Stimulated activated CD8-positive, alpha-beta memory T cell treated with anti-CD3 and anti-CD28 coated beads, Interleukin-15, amount 100 ng/mL, for 48 hours (primary cell): ENCODE results near the gene ATRNL1.

Experiments
- DNase-seq, 2 donors: peaks; one replicate each; pipeline ENCODE4 v3.0.0-alpha.2; 2020; ENCODE audit warnings: low read depth in 2 of 2

Gene ATRNL1

DNA sequence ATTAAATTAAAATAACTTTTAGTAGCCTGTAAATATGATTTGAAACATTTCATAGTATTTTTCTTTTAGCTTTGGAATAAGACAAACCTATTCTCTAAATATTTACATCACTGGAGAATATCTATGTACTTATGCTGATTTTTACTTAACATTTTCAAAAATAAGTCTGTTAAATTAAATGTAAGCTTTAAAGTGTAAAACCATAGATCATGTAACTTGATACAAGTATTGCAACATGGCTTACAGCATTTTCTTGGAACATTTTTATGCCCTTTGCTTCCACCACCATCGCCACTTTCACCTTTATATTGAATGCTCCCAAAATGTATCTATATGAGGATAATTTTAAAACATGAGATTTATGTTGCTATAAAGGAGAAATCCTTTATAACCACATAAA is 752.8 kb downstream of the ATRNL1 start:
- no peak for DNase-seq

DNA sequence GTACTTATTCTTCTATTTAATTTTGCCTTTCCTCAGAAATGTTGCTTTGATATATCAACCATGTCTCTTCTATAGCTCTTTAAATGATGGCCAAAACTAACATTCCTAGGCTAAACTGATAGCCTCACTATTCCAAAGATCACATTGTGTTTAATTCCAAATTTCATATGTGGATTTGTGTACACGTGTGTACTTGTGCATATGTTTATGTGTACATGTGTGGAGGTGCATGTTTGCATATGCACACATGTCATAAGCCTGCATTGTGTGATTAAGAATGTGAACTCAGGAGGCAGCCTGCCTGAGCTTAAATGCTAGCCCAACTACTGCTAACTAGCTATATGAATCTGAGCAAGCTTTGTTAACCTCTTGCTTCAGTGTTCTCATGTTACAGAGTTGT is 753.4 kb downstream of the ATRNL1 start:
- DNase-seq: no peak

DNA sequence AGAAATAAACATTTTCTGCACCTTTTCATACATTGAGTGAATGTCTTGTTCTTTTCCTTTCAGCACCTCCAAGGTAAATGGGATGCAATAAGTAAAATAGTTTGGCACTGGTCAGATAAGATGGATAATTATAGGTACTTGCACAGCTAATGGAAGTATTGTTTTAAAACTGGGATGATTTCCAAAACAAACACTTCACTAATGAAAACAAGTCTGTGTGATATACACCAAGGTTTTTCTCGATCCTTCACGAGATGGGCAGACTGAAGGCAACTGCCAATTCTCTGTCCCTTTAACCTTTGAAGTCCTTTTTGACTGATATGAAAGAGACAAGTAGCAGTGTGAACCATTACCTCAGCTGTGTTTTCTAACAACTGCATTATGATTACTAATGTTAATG is 756.0 kb downstream of the ATRNL1 start:
- no peak for DNase-seq

DNA sequence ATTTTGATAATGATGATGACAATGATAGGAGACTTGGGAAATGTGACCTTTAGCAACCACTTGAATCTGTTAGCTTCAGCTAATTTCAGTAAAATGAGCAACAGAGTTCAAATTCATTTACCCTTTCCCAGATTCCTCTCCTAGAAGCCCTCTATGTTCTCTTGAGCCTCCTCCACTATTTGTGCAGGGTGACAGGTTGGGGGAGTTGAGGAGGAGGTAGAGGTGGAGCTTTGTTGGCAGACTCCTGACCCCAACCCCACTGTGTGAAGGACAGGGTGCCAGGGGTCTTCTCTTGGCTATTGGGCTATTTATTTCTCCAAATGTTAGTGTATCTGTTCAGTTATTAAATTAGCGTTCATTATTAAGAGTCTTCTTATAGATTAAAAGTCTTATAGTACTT is 757.5 kb downstream of the ATRNL1 start:
- DNase-seq: no peak

DNA sequence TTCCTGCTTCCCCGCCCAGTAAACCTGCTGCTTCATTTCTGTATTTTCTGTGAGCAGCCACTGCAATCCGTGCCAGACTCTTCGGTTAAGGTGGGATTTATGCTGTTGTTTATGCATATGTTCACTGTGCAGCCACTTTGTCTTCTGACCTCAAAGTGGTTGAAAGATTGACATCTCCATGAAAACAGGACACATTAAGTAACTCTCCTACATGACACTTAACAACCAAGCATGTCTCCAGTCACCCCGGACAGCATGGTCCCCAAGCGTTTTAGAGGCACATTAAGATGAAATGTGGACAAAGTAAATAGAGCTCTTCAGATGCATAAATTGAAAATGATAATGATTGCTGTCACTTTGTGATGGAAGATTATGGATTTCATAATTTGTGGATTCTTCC is 758.5 kb downstream of the ATRNL1 start:
- DNase-seq: no peak

DNA sequence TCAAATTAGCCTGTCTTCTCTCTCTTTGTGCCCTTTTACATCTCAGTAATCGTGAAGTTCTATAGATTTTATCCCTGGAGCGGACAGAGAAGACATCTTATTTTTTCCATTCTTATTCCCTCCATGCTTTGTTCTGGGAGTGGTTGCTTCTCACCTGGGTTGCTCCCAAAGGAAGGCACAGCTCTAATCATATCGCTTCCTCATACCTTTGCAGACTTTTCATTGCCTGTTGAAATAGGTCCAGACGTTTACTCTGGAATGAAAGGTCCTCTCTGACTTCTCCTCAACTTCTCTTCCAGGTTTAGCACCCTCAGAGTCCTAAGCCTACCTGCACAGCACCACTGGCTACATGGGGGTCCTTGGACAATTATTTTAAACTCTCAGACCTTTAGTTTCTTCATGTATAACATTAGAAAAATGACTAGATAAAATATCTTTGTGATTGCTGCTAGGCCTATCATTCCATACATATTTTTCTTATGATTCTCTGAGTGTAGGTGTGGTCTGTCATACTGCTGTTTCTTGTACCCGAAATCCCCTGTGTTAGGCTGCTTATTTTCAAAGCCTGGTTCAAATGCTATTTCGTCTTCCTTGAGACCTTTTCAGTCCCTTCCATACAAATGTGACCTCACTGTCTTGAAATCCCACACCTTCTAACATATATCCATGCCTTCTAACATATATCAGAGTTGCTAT is 761.7 kb downstream of the ATRNL1 start:
- no peak for DNase-seq

DNA sequence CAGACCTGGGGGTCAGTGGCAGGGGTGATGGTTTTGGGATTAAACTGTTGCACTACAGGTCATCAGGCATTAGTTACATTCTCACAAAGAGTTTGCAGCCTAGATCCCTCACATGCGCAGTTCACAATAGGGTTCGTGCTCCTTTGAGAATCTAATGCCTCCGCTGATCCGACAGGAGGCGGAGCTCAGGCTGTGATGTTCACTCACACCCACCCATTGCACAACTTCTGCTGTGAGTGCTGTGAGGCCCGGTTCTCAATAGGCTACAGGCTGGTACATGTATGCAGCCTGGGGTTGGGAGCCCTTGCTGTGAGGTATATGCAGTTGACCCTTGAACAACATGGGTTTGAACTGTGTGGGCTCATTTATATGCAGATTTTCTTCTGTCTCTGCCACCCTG is 763.4 kb downstream of the ATRNL1 start:
- DNase-seq: no peak

DNA sequence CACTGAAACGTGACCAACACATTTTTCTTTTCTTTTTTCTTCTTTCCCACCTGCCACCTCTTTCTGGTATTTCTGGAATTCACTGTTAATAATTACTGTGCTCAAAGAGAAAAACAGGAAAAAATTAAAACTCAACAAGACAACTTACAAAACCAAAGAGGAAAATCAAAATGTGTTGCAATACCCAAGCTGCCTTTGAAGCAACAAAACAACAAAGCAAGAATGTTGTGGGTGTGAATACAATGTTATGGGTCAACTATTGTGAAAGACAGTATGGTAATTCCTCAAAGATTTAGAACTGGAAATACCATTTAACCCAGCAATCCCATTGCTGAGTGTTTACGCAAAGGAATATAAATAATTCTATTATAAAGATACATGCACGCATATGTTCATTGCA is 764.7 kb downstream of the ATRNL1 start:
- no peak for DNase-seq

DNA sequence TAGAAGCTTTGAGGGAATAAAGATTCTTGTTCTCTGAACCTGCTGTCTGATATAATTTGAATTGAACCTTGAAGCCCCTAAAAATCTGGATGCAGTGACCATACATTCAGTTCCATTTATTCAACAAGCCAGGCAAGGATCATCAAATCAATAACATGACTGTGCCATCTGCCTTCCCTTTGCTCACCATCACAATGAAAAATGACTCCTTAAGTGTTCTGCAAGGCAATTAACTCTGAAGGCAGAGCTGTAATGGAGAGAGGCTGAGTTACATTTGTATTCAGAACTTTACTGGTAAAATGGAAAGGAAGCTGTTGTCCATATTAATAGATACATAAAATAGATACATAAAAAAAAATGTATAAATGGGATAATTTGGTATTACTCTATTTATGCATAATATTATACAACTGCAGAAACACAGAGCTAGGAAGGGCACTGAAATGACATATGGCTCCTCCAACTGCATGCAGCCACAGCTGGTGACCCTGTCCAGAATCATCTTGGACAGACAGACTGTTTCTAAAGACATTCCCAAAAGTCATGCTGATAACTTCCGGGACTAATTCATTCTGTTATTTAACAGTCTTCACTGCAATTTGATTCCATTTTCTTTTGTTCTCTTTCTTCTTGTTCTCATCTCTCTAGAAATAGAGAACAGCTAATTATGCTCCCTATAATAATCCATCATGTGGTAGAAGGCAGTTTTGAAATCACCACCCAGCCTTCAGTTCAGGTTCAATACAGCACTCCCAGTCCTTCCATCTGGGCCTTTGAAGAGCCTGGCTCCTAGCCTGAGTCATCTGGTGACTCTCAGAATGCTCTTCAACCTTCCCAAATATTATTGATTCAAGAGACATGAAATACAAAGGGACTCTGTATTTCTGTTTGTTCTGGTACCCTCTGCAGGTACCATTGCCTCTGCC is 767.3 kb downstream of the ATRNL1 start:
- no peak for DNase-seq

DNA sequence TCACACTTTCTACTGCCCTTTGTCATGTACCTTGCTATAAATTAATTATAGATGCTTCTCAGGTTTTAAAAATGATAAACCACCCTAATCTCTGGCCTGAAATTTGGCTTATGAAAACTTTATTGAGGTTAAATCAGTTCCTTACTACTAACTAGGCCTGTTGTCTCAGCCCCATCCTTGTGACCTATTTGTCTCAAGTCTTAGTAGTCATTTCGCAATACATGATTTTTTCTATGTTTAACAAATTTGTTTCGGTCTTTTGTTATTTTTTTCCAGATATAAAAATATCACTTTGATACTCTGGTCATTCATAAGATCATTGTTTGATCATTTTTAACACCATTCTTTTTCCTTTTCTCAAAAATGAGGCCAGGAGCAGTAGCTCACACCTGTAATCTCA is 768.3 kb downstream of the ATRNL1 start:
- DNase-seq: no peak

DNA sequence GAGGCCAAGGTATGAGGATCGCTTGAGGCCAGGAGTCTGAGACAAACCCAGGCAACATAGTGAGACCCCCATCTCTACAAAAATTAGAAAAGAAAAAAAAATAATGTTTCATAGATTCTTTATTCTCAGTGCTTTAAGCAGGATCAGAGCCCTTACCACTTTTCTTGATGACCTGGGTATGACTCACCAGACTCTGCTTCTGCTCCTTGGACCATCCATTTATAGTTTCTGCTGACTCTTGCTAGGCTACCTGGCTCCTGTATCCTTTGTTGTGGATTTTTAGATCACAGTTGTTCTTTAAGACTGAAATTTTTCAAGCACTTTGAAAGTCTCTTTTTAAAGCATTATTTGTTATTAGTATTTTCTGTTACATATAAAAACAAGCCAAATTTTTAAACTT is 768.7 kb downstream of the ATRNL1 start:
- no peak for DNase-seq

DNA sequence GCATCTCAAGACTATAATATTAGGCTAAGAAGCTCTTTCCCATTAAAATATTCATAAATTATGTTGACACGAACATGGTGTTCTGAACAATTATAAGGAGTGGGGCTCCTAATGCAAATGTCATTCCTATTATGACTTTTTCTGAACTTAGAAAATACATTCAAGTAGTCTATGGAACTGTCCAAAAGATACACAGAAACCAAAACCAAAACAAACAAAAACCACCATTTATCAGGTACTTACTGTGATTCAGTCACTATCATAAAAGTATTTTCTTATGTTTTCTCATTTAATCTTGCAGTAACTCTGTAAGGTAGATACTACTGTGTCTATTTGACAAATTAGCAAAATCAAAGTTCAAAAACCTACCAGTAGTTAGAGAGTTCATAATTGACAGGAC is 773.0 kb downstream of the ATRNL1 start:
- no peak for DNase-seq

DNA sequence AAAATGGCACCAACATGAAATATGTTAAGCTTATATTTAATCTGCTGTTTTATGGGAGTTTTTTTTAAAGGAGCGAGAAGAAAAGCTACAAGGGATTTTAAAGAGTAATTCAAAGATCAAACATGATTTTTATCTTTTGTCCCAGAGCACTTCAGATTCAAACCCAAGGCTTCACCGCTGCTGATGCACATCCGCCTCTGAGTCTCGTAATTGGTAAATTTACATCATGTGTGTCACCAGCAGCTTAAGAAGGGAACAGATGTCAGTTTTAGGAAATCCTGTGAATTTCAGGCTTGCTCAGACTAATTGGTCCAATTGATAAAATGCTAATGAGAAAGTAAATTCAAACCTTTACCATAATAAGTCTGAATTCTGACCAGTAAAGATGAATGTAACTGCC is 773.5 kb downstream of the ATRNL1 start:
- DNase-seq: no peak

DNA sequence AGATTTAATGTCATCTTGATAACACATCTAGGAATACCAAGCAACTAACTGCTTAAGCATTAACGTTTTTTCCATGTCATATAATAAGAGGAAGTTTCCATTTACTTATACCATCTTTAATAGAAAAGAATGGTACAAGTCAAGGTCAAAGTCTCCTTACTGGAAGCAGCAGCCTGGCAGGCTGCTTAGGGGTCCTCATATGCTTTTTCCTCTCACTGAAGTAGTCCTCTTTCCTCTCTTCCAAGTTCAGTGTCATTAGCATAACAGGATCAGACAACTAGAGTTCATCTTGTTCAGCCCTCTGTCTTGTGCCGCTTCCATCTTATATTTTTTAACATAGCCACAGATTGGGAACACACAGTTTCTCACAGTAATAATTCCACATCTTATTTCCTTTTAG is 774.1 kb downstream of the ATRNL1 start:
- no peak for DNase-seq

DNA sequence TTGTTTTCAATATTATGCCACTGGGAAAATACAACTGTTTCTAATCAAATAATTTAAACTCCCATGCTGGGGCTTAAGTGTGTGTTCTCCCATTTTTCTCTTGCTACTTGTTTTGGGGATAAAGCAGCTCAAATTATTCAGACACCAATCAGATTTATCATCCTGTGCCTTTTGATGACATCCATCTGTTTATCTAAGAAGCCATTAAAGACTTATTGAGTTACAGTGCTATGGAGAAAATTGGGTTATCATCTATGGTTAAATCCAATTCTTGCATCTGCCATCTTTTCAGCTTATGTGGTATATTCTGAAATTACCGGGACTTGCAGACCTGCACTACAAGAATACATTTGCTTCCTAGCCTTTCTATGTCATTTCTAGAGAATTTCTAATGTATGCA is 778.7 kb downstream of the ATRNL1 start:
- DNase-seq: no peak

DNA sequence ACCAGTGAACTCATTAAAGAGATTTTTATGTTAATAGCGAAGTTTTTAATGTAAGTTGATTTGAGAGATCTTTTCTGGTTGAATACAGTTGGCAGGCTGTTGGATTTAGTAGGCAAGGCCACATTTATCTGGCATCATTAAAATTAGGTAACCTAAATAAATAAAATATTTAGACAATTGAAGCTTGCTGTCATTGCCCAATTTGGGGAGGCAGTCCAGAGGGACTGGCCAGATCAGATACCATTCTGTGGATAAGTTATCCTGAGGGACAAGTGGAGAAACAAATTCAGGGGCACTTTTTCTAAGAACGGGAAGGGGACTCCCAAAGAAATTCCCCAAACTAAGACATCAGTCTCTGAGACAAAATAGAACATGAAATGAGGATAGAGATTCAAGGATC is 782.0 kb downstream of the ATRNL1 start:
- no peak for DNase-seq

DNA sequence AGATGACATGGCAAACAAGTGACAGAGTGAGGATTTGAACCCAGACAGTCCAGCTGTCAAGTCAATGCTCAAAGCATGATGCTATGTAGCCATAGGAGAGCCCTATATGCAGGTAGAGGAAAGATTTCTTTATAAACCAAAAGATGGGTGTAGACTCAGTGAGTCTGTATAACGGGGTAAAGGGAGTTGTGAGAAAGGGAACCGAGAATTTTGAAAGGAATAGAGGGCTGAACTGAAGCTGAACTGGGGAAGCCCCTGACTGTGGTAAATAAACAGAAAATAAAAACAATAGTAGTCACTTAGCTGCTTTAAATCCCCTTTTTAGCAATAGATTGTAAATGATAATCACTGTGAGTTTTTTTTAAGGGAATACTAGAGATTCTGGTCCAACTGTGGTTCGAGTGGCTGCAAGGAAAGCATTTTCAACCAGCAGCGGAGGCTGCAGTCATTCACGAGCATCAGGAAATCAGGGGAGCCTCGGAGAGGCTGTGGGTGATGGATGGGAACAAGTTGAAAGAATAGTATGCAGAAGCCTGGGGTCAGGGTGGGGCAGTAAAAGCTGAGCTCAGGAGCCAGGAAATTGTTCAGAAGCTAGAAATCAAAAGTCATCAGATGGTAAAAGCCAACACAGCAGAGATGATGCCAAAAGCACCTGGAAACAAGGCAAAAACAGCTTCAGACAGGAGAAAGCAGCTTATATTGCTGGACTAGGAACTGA is 786.4 kb downstream of the ATRNL1 start:
- DNase-seq: no peak

DNA sequence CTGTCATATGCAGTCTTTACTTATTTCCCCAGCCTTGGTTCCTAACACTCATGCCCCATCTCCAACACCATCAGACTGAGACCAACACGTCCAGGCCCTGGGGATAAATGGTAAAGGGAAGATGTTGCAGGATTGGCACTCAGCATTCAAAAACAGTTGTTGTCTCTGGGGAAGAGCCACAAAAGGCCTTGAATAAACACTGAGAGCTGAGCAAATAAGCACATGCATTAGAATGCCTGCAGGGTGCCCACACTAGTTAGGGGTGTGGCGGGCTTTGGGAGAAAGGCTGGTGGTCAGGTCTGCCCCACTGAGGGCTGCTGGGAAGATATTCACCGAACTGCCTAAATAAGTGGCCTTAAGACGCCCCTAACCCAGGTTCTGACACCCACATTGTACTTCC is 788.9 kb downstream of the ATRNL1 start:
- DNase-seq: no peak

DNA sequence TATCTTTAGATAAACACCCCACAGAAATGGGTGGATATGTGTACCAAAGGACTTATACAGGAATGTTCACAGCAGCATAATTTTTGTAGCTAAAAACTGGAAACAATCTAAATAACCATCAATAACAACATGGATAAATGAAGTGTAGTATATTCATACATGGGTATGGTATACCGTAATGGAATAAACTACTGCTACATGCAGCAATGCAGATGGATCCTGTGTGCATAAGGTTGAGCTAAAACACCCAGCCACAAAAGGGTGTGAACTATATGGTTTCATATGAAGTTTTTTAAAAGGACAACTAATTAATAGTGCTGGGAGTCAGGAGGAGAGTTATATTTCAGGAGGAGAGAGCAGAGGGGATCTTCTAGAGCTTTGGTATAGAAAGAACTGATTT is 790.2 kb downstream of the ATRNL1 start:
- no peak for DNase-seq

DNA sequence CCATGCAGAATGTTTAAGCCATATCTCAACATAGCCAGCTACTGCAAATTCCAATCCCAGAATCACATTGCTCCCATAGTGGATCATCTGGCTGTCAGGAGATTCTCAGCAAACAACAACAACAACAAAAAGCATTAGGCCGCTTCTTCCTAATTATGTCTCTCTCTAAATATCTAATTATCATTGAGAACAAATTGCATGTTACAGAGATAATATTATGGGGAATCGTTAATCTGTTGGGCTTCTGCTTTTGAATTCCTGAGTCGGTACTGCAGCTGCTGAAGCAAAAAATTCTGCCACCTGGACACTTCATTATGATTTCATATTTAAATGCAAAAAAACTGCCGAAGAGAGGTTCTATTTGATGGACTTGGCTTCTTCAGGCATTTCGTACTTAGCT is 791.2 kb downstream of the ATRNL1 start:
- DNase-seq: no peak

DNA sequence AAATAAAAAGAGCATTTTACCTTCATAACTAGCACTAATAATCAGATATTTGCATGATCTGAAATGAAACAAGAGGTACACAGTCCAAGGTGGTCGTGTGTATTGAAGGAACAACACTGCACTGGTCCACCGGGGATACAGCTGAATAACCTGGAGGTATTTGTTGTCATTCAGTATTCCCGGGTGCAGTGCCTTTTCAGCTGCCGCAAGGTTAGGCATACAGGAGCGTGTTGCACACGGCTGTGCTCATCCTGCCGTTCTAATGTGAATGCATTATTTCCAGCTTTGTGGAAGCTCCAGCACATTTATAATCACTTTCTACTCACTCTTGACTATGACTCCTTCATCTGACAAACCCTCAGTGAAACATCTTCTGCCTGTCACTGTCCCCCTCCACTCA is 802.0 kb downstream of the ATRNL1 start:
- no peak for DNase-seq

DNA sequence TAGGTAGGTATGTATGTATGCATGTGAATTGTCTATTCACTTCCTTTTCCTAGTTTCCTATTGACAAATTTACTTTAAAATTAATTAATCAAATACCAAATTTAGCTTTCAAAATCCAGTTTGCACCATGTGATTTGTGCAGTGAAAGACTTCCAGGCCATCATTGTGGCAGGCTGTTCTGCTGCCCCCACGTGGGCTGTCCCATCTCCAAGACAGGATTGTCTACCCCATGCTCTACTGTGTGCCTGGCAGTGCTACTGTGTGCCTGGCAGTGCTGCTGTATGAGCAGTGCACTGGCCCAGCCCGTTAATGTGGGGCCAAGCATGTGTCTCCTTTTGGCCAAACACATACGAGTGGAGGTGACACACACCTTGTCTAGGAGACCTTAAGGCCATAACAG is 805.1 kb downstream of the ATRNL1 start:
- DNase-seq: no peak

DNA sequence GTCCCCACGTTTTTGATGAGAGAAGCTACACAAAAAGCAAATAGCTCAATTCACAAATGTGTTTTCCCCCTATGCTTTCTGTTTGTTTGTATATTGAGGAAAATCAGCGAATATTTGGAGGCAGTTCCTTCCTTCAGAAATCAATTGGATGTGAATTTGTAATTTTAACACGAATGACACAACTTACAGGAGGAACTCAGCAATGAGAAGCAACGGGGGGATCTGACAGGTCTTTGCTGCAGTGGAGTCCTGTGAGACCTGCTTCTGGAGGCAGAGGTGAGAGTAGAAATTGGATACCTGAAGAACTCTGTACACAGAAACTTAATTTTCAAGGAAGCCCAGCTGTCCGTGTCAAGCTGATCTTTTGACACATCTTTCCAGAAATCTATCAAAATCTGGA is 809.4 kb downstream of the ATRNL1 start:
- DNase-seq: no peak
